Mammary epithelial cell (primary cell): ENCODE results near the gene MCM9.

Source experiments
- CTCF ChIP-seq, 2 donors: IDR thresholded peaks in 1 of 2; conservative IDR thresholded peaks in 1 of 2; 2 replicates each; pipeline ENCODE4 v1.5.1; 2011 to 2012; ENCODE audit warnings: inconsistent platforms in 2 of 2, low read length in 2 of 2, mild to moderate bottlenecking in 2 of 2, control low read depth in 1 of 2, low read depth in 1 of 2; ENCODE audit not compliant: insufficient read depth in 1 of 2; ENCODE audit errors: extremely low read depth in 1 of 2
- EZH2 ChIP-seq: IDR thresholded peaks from 2 replicates; pipeline ENCODE4 v1.6.1; 2012; ENCODE audit warnings: low read length, inconsistent platforms, borderline replicate concordance

GRCh38 chr6:118974790-118975189 is 39.8 kb upstream of the MCM9 start:
- TF ChIP-seq CTCF (conservative IDR thresholded peaks at IDR 0.05 in 1 of 2, IDR thresholded peaks at IDR 0.05 in 1 of 2; ENCODE audit: extremely low read depth in 1 of 2, insufficient read depth in 1 of 2, low read depth in 1 of 2, low read length in 2 of 2), result no peak
- TF ChIP-seq EZH2, result no peak
